ENCODE measurements around the gene DNLZ.

- no peak for TF ChIP-seq POLR2A (IDR thresholded peaks at IDR 0.05; ENCODE audit: extremely low read depth, insufficient read length)
- TF ChIP-seq, protein P1, sequence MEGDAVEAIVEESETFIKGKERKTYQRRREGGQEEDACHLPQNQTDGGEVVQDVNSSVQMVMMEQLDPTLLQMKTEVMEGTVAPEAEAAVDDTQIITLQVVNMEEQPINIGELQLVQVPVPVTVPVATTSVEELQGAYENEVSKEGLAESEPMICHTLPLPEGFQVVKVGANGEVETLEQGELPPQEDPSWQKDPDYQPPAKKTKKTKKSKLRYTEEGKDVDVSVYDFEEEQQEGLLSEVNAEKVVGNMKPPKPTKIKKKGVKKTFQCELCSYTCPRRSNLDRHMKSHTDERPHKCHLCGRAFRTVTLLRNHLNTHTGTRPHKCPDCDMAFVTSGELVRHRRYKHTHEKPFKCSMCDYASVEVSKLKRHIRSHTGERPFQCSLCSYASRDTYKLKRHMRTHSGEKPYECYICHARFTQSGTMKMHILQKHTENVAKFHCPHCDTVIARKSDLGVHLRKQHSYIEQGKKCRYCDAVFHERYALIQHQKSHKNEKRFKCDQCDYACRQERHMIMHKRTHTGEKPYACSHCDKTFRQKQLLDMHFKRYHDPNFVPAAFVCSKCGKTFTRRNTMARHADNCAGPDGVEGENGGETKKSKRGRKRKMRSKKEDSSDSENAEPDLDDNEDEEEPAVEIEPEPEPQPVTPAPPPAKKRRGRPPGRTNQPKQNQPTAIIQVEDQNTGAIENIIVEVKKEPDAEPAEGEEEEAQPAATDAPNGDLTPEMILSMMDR (IDR thresholded peaks at IDR 0.05; ENCODE audit: low read depth, low read length) = no peak
- no peak for TF ChIP-seq MYC (IDR thresholded peaks at IDR 0.05; ENCODE audit: low read depth, low read length)
These were observed 10.9 kb downstream of the DNLZ start for GRCh38 chr9:136352682-136353081.
